Measurements from ENCODE around the gene TMEM223. TPM values are rescaled to one million over a fixed set of nuclear protein-coding genes. Genes with fewer than 3 reads are reported as not detected.
A peak's percentile ranks its signal among the peaks of the same experiment; 100 is the strongest.
"Not testable (repeated sequence)": the region's sequence is repeated elsewhere in the genome, so short reads cannot be mapped to it uniquely, and the experiment has no call there.

TMEM223 gene
- total RNA-seq, 2 donors from 2014 or later: 15.8 to 26.0 TPM

- Histone ChIP-seq H3K9me3 (no peaks in the 10 kb centered on the region), H3K36me3 (no peaks in the 10 kb centered on the region), H3K9ac (ENCODE audit: low read depth in 2 of 2, low read length in 2 of 2) (peak within 1 kb of the TSS; percentile 93 to 97), H3K4me3 (peak within 1 kb of the TSS; percentile 89), H3K27ac (peak within 1 kb of the TSS; percentile 86), H3K4me1 (peaks cover 5% of the 10 kb centered on the region), H3K27me3 (no peaks in the 10 kb centered on the region)
- TF ChIP-seq CTCF (IDR thresholded peaks at IDR 0.05): no peak
- intact Hi-C loops (cut with DNase I): no loop called here
- DNase-seq: peak; percentile 100
These were observed 39.9 kb upstream of the TMEM223 start, which contains the start of gene STX5 for GRCh38 chr11:62831520-62832335. TSS of gene STX5 (minus strand) at chr11:62832051. CDS start at chr11:62831243, 808 bp downstream.

GRCh38 chr11:62830904-62831519 is 39.2 kb upstream of the TMEM223 start:
- Histone ChIP-seq H3K27ac (peak overlapping the region; percentile 86), H3K36me3 (peaks cover 5% of the 10 kb centered on the region), H3K4me1 (peaks cover 5% of the 10 kb centered on the region), H3K9ac (ENCODE audit: low read depth in 2 of 2, low read length in 2 of 2) (peak overlapping the region; percentile 90 to 97), H3K27me3 (no peaks in the 10 kb centered on the region), H3K4me3 (peak overlapping the region; percentile 89), H3K9me3 (no peaks in the 10 kb centered on the region)
- DNase-seq: no peak
- TF ChIP-seq CTCF (IDR thresholded peaks at IDR 0.05): no peak
- intact Hi-C loops (cut with DNase I): no loop called here

- H3K9me3 ChIP-seq; H3K9ac ChIP-seq (ENCODE audit: low read depth in 2 of 2, low read length in 2 of 2); H3K27ac ChIP-seq; DNase-seq; H3K4me3 ChIP-seq; H3K4me1 ChIP-seq; H3K27me3 ChIP-seq; intact Hi-C loops (cut with DNase I): not testable (repeated sequence)
- H3K36me3 ChIP-seq: peaks cover 17% of the 10 kb centered on the region
These were observed 36.3 kb upstream of the TMEM223 start for GRCh38 chr11:62828130-62828529.

GRCh38 chr11:62823677-62824076 is 31.9 kb upstream of the TMEM223 start:
- no peak overlapping the region for H3K27ac ChIP-seq
- H3K9me3 ChIP-seq: no peaks in the 10 kb centered on the region
- no peak for TF ChIP-seq CTCF (IDR thresholded peaks at IDR 0.05)
- no peaks in the 10 kb centered on the region for H3K4me1 ChIP-seq
- H3K9ac ChIP-seq (ENCODE audit: low read depth in 2 of 2, low read length in 2 of 2): no peak overlapping the region
- intact Hi-C loops (cut with DNase I): loop anchor here (5.0 kb wide), 1 partner anchor 111 kb away; no protein-coding TSS in a partner anchor
- no peak overlapping the region for H3K4me3 ChIP-seq
- H3K36me3 ChIP-seq: peaks cover 23% of the 10 kb centered on the region
- no peaks in the 10 kb centered on the region for H3K27me3 ChIP-seq
- DNase-seq: no peak

GRCh38 chr11:62817129-62817528 is 25.3 kb upstream of the TMEM223 start:
- DNase-seq: no peak
- Histone ChIP-seq H3K4me1 (no peaks in the 10 kb centered on the region), H3K9me3 (no peaks in the 10 kb centered on the region), H3K36me3 (peaks cover 5% of the 10 kb centered on the region), H3K9ac (ENCODE audit: low read depth in 2 of 2, low read length in 2 of 2) (no peak overlapping the region), H3K27me3 (no peaks in the 10 kb centered on the region), H3K27ac (no peak overlapping the region), H3K4me3 (no peak overlapping the region)
- no peak for TF ChIP-seq CTCF (IDR thresholded peaks at IDR 0.05)
- intact Hi-C loops (cut with DNase I): no loop called here

- intact Hi-C loops (cut with DNase I): no loop called here
These were observed 24.8 kb upstream of the TMEM223 start for GRCh38 chr11:62816557-62816956.

More at GRCh38 chr11:62816557-62816956, 24.8 kb upstream of the TMEM223 start:
- H3K27me3 ChIP-seq: no peaks in the 10 kb centered on the region
- H3K27ac ChIP-seq: no peak overlapping the region
- peaks cover 5% of the 10 kb centered on the region for H3K36me3 ChIP-seq
- DNase-seq: no peak
- H3K9ac ChIP-seq (ENCODE audit: low read depth in 2 of 2, low read length in 2 of 2): no peak overlapping the region
- no peaks in the 10 kb centered on the region for H3K9me3 ChIP-seq
- no peak overlapping the region for H3K4me3 ChIP-seq
- no peaks in the 10 kb centered on the region for H3K4me1 ChIP-seq
- no peak for TF ChIP-seq CTCF (IDR thresholded peaks at IDR 0.05)

Measured in colonic mucosa (tissue), 4 donors.